Lower leg skin (tissue), 3 donors: ENCODE data around the gene PRR20G.

ENCODE experiments used
- POLR2A ChIP-seq, 2 donors: fragments of 450-650 bp; IDR thresholded peaks; one replicate each; pipeline ENCODE4 v1.6.1; 2016 to 2017; ENCODE audit warnings: antibody characterized with exemption in 2 of 2, mild to moderate bottlenecking in 1 of 2, moderate library complexity in 1 of 2
- TF ChIP-seq, protein P1 (sequence below), 3 donors: fragments of 450-650 bp; IDR thresholded peaks; one replicate each; pipeline ENCODE4 v1.5.1; 2016; ENCODE audit warnings: antibody characterized with exemption in 3 of 3, mild to moderate bottlenecking in 3 of 3, moderate library complexity in 2 of 3

DNA sequence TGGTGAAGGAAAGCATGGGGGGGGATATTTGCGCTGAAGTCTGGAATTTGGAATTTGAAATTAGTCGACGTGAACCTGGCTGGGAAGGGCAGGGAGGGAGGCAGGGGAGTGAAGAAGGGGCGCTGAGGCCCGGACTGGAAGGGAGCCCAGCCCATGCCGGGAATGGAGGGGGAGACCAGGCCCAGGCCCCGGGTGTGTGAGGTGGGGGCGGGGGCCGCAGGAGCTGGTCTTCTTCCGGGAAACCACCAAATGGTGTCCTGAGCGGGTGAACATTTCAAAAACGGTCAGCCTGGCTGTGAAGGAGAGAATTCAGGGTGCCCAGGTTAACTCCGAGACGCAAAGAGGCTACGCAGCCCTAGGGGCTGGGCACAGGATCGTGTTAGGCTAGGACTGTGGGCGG lies 497 bp upstream of the PRR20G start:
- TF ChIP-seq, protein P1, sequence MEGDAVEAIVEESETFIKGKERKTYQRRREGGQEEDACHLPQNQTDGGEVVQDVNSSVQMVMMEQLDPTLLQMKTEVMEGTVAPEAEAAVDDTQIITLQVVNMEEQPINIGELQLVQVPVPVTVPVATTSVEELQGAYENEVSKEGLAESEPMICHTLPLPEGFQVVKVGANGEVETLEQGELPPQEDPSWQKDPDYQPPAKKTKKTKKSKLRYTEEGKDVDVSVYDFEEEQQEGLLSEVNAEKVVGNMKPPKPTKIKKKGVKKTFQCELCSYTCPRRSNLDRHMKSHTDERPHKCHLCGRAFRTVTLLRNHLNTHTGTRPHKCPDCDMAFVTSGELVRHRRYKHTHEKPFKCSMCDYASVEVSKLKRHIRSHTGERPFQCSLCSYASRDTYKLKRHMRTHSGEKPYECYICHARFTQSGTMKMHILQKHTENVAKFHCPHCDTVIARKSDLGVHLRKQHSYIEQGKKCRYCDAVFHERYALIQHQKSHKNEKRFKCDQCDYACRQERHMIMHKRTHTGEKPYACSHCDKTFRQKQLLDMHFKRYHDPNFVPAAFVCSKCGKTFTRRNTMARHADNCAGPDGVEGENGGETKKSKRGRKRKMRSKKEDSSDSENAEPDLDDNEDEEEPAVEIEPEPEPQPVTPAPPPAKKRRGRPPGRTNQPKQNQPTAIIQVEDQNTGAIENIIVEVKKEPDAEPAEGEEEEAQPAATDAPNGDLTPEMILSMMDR (IDR thresholded peaks at IDR 0.05): no peak
- no peak for TF ChIP-seq POLR2A (IDR thresholded peaks at IDR 0.05)
